NCI-H1417 (cell line): Measurements from ENCODE around the gene PRR36.
A peak's percentile ranks its signal among the peaks of the same experiment; 100 is the strongest.

Experiments
- DNase-seq, 3 experiments: peaks; one replicate each; lab custom pipeline; 2025; lab: John Stamatoyannopoulos, UW

Gene PRR36

GRCh38 chr19:7846155-7846646 lies 28.0 kb downstream of the PRR36 start:
- no peak for DNase-seq

DNA sequence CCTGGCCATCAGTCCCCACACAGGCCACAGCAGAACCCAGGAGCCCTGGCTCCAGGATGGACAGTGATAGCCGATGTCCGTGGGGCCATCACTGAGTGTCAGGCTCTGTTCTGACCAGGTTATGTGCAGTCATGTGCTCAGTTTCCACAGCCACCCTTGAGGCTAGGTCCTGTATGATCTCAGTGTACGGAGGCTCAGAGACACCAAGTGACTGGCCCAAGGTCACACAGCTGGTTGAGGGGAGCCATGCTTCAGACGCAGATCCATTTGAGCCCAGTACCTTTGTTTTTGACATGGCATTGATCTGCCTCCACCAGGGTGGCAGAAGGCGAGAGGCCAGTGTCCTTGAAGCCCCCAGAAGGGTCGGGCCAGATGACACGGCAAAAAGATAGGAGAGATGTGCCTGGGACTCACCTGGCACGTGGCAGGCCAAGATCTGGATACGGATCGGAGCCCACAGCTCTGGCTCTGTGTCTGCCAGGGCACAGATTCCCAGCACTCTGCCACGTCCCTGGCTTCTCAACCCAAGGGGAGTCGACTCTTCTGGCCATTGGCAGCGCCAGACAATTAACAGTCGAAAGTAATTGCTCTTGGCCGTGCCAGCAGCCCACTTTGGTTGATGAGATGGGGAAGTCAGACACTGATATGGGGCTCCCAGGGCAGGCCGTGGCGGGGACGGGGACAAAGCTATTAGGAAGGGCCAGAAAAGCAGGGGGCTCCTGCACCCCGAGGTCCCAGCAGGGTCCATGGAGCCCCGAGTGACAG lies 28.6 kb downstream of the PRR36 start:
- DNase-seq = no peak

- no peak for DNase-seq
Measured at GRCh38 chr19:7844951-7845350, 29.2 kb downstream of the PRR36 start.

DNA sequence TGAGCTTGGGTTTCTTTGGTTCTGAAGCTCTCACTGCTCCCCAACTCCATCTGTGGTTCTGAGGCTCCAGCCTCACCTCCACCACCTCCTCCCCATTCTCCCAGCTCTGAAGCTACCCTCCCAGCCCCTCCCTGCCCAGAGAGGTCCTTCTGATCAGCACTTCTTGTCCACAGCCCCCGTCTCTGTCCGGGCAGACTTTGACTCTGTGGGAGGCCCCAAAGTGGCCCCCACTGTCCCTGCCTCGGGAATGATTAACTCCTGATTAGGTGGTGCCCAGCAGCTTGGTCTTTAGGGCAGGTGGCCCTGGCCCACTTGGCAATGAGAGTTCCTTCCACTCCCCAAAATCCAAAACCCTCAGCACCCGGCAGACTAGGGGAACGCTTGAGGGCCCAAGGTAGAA lies 29.8 kb downstream of the PRR36 start:
- no peak for DNase-seq

GRCh38 chr19:7843521-7843920 lies 30.7 kb downstream of the PRR36 start:
- DNase-seq = no peak

GRCh38 chr19:7842661-7843294 lies 31.4 kb downstream of the PRR36 start:
- no peak for DNase-seq

GRCh38 chr19:7841751-7842660 lies 32.2 kb downstream of the PRR36 start:
- DNase-seq = no peak

DNA sequence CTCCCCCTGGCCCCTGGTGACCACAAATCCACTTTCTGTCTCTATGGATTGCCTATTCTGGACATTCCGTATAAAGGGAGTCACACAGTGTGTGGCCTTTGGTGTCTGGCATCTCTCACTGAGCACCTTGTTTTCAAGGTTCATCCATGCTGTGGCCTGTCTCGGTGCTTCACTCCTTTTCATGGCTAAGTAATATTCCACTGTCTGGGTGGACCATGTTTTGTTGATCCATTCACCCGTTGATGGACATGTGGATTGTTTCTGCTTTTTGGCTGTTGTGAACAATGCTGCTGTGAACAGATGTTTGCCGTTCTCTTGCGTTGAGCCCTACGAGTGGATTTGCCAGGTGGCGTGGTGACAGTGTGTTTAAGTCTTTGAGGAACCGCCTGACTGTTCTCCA lies 33.6 kb downstream of the PRR36 start:
- no peak for DNase-seq

DNA sequence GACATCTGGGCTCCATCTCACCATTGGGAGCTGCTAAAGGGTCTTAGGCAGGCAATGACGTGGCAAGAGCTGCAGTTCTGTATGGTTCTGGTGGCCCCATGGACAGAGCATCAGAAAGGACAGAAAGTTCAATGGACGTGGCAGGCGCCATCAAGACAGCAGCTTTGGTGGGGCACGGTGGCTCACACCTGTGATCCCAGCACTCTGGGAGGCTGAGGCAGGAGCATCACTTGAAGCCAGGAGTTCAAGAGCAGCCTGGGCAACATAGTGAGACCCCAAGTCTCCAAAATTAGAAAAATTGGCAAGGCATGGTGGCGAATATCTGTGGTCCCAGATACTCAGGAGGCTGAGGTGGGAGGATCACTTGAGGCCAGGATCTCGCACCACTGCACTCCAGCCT lies 34.7 kb downstream of the PRR36 start:
- DNase-seq = no peak

- DNase-seq = no peak
Measured at GRCh38 chr19:7833225-7834099, 40.7 kb downstream of the PRR36 start.

DNA sequence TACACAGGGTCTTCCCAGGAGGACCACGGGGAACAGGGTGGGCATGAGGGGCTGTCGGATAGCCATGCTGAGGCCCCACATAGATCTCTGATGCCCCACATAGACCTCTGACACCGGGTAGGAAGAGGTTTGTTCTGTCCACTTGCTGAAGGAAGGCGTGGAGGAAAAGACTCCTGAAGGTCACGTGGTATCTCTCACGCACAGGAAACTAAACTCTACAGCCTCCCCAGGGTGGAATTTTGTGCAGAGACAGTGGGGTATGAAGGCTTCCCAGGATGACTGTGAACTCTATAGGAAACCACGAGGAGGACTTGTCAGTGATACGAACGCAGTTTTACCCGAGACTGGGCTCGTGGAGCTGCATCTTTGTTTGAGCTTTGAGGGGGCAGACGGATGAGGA lies 41.4 kb downstream of the PRR36 start:
- DNase-seq = no peak

DNA sequence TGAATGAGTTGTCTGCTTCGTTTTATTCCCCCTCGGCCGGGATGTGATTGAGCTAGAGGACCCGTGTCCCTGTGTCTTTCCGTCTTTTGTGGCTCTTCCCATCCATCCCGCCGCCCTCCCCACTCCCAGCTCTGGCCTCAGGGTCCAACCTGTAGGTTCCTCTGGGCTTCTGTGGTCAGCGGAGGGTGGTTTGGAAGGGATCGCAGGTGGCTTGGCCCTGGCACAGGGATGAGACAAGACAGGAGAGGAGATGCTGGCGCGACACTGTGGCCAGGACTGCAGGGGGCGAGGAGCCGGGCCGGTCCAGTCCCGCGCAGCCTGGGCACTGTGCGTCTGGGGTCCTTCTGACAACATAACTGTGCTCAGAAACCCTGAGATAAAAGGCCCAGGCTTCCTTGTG lies 42.2 kb downstream of the PRR36 start:
- DNase-seq = no peak

GRCh38 chr19:7831452-7831851 lies 42.7 kb downstream of the PRR36 start:
- DNase-seq = no peak

- no peak for DNase-seq
Measured at GRCh38 chr19:7830823-7831222, 43.4 kb downstream of the PRR36 start.

- DNase-seq = peak in 1 of 3 experiments; percentile 49
Measured at GRCh38 chr19:7830272-7830771, 43.9 kb downstream of the PRR36 start.

GRCh38 chr19:7829561-7830271 lies 44.5 kb downstream of the PRR36 start, which contains the start of gene EVI5L:
TSS of gene EVI5L (plus strand) at chr19:7830218. CDS start at chr19:7846543, 16,325 bp downstream.
- peak; percentile 96 to 100 (median 100) for DNase-seq

DNA sequence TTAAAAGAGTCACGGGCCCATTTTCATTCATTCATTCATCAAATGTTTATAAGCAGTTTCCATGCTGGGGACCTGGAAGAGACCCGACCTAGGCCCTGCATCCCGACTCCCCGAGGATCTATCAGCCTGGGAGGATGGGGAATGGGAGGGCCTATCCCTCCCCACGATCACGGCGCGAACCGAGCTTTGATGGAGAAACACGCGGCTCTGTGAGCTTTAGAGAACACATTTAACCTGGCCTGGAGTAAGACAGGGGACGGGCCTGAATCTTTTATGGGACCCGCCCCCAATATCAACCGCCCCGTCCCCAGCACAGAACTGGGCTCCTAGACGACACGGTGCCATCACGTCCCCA lies 45.0 kb downstream of the PRR36 start:
- DNase-seq = no peak

- no peak for DNase-seq
Measured at GRCh38 chr19:7823686-7824301, 50.4 kb downstream of the PRR36 start.

DNA sequence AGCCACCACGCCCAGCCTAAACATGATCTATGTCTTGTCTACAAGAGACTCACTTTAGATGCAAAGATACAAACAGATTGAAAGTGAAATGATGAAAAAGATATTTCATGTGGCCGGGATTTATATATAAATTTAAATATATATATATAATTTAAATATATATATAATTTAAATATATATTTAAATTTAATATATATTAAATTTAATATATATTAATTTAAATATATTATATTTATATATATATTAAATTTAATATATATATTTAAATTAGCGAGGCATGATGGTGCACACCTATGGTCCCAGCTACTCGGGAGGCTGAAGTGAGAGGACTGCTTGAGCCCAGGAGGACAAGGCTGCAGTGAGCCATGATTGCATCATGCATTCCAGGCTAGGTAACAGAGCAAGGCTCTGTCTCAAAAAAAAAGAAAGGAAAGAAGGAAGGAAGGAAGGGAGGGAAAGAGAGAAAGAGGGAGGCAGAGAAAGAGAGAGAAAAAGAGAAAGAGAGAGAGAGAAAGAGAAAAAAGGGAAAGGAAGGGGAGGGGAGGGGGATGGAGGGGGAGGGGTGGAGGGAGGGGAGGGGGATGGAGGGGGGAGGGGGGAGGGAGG lies 51.2 kb downstream of the PRR36 start:
- DNase-seq = no peak

DNA sequence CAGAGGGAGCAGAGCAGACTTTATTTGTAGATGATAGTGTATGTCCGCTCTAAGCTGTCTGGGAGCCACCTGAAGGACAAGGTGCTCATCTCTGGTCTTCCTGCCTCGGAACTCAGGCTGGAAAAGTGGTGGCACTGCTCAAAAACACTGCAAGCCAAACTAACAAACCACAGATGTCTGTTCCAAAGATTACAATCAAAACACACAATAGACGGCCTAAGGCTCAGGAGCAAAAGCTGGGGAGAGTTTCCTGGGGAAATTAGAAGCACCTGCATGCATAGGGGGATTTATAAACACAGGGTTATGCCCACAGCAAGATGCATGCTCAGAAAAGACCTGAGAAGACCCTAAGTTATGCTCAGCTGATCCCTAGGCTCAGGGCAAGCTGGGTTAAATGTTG lies 53.6 kb downstream of the PRR36 start:
- DNase-seq = no peak
